Germinal center (tissue), 1 donor: ENCODE results near the gene CNTN6.

Source experiments
- DNase-seq: peaks from one replicate; pipeline ENCODE4 v3.0.0; 2012; ENCODE audit warnings: mixed read lengths, low spot score

CNTN6 gene

DNA sequence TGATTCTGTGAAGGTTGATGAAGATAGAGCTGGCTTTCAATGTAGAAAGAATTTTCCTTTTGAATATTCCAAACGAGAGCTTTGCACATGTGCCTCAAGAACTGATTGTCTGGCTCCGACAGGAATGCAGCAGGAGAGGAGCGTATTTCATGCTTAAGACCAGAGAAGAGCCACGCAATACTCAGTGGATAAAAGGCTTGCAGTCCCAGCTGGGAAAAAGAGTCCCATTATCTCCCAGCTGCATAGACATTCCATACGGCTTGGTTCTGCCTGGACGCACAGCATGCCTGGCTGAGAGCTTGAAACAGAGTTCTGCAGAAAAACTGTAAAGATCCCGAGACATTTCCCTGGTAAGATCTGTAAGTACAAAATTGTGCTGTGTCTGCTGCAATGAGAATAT lies at the start of gene CNTN6:
TSS of gene CNTN6 (plus strand) at position 254 of the 400 bp plus-strand sequence. CDS start 54,985 bp downstream, outside the sequence.
- DNase-seq = no peak

DNA sequence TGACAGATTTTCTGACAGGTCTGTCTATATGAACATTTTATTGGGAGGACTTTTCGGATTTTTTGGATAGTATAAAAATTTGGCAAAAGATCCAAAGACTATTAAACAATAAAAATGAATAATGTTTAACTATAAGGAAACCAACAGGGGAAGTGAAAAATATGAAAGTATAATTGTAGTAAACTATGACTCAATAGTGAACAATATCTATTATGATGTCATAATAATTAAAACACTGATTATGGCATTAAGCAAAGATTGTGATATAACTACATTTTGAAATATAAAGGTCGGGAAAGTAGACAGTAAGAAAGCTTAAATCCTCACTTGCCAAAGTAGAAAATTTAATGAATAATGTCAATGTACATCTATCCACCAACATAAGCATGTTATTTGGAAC lies 44.3 kb upstream of the CNTN6 start:
- no peak for DNase-seq

DNA sequence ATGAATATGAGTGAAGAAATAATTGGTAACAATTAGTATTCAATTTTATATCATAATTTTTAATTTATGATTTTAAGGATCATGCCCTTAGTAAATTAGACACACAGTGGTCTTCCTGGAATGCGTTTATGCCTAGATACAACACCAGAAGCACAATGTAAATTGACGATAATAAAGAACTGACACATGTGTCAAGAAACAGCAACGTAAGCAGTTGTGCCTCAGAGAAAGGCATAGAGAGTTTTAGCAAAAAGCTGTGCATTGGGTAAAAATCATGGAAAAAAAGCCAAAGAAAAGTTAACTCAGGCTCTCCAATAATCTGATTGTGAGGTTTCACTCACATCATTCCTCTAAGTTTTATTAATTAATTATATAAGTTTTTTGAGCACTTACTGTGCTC lies 37.0 kb upstream of the CNTN6 start:
- DNase-seq = no peak

DNA sequence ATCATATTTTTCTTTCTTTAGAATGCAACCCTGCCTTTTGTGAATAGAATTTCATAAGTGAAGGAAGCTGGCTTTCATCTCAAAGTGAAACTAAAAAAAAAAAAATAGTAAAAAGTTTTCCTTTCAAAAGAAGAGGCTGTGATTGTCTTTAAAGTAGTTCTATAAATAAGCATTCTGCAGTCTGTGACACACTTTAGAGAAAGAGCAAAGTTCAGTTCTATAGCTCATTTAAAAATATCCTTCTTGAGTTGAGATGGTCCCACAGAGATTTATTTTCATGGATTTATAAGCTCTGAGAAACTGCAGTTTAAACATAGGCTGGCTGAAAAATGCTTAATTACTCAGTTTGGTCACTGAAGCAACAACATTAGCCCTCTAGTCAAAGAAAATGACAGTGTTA lies 36.1 kb upstream of the CNTN6 start:
- no peak for DNase-seq

DNA sequence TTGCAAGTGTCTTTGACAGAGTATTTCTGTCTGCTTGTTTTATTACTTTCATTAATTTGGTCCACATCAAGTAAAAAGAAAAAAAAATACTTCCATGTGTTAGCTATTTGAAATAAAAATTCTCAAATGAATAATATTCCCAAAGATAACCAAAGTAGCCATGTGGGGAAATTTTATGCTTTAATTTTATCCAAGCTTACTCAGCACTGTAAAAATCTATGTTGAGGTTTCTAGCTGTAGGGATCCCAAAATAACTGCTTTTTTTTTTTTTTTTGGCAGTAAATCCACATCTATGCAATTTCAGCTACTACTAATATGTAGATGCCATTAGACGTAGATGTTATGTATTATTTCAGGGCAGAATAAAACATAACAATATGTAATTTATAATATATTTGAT lies 35.4 kb upstream of the CNTN6 start:
- no peak for DNase-seq

DNA sequence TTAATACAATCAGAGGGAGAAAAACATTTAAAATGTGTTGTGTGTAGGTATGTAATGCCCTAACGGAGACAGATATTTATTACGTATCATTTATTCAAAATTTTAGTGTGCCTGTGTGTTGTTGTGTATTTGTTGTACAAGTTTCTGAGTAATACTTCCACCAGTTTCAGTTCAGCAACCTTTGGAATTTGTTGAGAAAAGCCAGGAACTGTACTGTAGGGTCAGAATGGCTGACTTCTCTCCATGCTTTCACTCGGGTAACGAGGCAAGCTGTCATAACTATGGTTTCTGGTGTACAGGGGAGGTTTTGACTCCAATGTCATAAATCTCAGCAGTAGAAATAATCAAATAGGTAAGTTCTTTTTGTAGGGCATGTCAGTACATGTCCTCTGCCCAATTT lies 23.8 kb upstream of the CNTN6 start:
- DNase-seq = no peak

DNA sequence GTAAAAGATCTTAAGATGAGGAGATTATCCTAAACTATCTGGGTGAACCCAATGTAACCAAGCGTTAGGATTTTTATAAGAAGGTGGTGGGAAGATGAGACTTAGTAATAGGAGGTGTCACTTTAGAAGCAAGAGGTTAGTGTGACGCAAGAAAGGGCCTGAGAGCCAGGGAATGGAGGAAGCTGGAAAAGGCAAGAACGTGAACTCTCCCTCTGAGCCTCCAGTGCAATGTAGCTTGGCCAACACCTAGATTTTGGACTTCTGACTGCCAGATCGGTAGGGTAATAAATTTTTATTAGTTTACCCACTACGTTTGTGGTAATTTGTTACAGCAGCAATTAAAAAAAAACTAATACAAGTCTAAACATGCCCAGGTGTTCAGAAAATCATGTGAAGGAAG lies 20.8 kb upstream of the CNTN6 start:
- DNase-seq = no peak

DNA sequence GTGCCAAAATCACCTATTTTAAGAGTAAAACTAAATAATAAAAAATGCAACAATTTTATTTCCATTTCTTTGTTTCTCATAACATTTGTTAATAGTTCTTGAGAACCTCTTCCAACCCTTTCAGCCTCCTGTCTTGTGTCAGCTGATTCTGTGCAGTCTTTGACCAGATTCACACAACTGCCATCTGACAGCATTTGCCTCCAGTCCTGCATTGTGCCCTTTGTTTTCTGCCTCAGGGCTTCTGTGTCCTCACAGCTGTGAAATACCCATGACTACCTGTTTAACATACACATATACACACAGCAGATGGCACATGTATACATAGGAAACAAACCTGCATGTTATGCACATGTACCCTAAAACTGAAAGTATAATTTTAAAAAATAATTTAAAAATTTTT lies 13.2 kb upstream of the CNTN6 start:
- DNase-seq = no peak

DNA sequence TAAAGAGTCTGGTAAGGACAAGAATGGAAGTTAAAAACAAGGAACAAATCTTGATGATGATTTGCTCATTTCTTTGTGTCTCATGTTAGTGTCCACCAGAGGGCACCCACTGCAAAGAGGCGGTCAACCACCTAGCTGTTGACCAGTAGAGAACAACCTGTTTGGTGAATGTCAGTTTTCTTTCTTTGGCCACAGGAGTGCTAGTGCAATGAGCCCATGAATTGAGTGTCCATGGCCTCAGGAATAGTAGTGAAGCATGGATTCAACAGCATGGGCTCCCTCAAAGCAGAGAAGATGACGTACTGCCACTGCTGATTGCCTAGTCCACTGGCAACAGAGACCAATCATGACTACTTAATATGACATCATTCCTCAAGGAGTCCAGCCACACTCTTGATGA lies 10.7 kb upstream of the CNTN6 start:
- DNase-seq = no peak

DNA sequence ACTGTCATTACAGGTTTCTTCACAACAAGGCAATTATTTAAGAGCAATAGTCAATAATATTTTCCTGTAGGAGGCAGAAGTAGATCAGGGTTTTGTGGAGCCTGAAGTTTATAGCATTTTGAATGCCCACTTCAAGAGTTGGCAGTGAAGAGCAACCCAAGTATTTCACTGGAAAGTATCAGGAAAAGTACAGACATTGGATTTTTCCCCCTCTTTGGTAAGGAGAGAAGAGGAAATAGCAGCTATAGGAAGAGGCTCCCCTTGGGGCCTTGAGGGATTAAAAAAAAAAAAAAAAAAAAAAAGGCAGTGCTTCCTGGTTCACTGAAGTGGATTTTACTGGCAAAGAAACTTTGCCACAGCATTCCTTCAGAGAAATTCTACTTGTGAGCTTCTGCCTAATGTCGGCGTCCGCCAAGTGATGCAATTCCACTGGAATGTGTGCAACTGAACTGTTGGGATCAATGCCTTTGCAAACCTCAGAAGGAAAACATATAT lies 5.7 kb upstream of the CNTN6 start:
- DNase-seq = no peak

DNA sequence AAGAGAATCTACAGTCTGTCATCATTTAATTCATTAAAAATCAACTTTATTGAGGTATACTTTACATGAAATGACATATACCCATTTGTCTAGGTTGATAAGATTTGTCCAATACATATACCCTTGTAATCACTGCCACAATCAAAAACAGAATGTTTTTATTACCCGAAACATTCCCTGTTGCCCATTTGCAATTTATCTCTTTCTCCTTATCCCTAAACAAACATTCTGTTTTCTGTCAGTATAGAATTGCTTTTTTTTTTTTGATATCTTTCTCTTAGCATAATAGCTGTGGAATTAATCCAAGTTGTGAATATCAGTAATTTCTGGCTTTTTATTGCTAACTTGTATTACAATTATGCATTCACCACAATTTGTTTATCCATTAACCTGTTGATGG lies 4.3 kb upstream of the CNTN6 start:
- no peak for DNase-seq

DNA sequence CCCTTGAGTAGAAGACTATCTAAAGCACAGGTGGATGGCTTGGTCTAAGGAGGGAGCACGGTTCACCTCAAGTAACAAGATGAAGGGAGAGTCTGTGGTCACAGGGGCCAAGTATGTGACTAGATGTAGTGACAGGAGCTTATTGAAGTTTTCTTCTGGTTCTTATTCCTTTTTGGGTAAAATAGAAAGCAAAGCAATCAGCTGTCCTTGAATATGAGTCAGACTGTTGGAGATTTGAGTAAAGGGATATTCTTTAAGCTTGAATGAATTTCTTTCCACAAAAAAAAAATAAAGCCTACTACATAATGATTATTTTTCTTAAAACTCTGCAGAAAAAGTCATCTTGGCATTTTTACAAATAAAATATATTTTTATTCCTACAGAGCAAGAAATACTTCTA lies 1.5 kb upstream of the CNTN6 start:
- DNase-seq = no peak

DNA sequence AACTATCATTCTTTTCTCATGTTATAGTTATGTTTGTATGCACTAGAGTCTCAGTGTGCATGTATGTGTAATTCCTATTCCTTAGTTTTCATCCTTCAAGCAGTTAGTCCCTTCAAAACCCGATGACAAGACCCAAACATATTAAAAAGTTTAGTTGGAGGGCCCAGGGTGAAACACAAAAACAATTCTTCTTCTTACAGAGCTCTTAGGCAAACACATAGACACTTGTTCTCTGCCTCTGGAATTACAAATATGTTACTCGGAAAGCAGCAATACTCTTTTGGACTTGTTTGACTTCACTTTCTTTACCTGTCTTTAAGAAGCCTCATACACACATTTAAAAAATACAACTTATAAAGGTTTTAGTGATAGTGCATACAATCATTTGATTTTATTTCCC lies 763 bp upstream of the CNTN6 start:
- no peak for DNase-seq

DNA sequence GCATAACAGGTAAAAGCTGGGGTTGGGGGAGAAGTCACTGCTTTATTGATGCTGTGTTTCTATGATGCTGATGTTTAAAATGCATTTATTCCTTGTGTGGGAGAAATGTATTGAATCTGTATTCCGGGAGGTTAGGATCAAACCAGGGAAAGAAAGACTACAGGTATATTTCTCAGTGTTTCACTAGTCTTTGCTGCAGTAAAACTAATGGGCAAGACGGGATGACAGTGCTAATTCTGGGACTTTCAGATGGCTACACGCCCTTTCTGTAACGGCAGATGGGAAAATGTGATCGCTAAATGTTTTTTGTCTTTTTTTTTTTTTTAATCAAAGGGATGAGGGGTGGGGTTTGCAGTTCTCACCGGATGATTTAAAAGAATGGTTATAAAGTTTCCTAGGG lies 393 bp downstream of the CNTN6 start:
- DNase-seq = no peak

DNA sequence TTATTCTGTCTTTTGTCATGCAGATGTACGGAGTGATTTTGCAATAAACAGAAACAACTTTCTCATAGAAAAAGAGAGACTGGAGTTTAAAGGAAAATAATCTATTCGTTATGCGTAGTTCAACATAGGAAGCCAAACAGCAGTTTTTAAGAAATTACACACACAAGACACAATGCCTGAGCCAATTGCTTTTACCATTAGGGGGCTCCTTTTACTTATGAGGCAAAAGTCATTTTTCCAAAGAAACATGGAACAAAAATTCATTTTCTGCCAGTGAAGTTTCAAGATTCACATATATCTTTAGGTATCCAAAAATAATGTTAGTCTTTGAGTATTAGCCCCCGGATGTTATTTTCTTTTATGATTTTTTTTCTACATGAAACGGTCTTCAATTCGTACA lies 10.7 kb downstream of the CNTN6 start:
- no peak for DNase-seq

DNA sequence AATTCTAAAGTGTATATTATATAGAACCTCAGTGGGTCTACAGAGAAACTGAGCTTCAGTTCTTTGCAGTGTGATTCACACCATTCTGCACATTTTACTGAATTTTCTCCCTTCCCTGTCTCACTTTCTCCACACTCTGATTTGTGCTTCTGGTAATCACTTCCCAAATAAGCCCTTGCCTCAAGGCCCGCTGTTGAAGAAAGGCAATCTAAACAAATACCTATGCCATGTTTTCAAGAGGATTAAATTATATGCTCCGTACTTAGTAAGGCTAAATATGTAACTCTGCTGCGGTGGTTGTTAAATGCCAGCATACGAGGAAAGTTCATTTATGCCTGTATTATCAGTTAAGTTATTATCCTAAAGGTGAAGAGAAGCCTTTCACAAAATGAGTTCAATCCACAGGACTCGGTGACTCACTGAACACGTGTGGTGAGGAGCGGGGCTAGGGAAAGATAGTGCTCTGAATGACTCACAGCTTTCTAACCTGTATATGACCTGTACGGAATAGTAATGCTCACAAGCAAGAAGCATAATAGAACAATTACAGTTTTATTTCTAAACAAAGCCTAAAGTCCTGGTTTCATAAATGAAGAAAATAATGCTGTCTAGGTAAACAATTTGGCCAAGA lies 25.1 kb downstream of the CNTN6 start:
- no peak for DNase-seq

DNA sequence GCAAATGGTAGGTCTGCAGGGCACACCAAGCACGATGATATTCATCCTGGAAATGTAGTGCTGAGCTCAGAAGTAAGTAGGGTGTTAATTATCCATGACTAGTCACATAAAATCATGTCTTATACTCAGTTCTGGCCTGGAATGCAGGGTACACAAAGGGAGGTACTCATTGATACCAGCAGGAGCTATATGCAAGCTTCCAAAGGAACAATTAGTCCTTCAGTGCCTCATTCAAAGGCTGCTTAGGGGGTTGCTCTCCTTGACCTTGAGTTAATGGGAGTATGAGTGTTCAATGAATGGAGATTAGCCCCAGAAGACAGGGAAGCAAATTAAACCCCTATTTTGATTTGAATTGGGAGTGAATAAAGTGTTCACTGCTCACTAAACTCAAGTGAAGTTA lies 38.3 kb downstream of the CNTN6 start:
- DNase-seq = no peak

DNA sequence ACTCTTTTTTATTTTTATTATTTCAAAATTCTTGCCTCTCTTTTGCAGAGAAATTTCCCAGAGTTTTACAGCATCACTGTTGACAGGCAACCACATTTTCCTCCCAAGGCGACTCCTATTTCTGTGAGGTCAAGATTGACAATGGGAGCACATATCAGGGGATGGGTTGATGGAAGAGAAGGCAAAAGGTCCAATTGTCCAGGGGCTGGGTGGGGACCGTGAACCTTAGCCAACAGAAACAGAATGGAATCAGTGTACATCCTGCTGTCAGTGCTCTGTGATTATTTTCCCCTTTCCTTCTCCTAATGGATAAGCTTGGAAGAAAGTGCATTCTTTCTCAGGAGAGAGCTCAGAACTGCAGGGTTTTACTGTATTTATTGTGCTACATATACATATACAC lies 42.4 kb downstream of the CNTN6 start:
- DNase-seq = no peak

DNA sequence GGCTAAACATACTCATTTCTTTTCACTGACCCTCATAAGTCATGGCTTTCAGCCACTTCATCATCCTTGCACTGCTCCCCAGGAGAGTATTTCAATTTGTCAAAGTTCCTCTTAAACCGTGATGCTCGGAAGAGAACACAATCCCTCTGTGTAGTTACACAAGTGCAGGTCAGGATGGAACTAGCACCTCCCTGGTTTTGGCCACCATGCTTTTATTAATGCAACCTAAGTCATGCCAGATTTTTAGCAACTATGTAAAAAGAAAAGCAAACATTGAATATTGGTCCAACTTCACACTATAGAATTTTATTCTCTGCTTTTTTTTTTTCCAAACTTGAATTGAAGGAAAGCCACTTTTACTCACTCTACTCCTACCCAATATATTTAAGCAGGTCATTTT lies 45.2 kb downstream of the CNTN6 start:
- no peak for DNase-seq

DNA sequence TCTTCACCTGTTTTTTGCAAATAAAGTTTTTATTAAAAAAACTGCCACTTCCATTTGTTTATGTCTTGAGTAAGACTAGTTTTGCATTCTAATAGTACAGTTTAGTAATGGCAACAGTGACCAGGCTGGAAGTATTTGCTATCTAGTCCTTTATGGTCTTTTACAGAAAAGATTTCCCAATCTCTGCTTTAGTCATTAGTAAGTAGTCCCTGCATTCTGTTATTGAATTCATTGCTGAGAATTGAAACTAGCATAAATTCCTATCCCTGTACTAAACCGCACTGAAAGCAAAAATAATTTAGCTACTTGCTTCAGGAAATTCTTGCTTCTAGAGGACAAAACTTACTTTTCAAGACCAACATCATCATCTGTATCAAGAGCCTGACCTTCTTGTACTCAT lies 46.2 kb downstream of the CNTN6 start:
- no peak for DNase-seq

DNA sequence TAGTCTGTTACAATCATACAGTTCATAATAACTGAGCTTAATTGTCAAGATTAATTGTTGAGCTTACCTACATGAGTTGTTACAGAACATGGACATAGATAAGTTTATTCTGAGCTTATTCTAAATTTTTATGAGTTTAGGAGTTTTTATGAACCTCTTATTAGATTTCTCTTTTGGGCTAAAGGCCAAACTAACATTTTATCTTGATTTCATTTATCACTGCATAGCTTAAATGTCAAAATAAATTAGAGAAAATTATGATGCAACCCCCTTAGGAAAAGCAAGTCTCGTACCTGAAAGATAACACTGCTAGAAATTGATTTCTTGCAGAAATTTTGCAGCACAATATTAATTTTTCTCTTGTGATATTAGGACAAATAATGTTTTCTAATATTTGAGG lies 54.5 kb downstream of the CNTN6 start:
- DNase-seq = no peak

DNA sequence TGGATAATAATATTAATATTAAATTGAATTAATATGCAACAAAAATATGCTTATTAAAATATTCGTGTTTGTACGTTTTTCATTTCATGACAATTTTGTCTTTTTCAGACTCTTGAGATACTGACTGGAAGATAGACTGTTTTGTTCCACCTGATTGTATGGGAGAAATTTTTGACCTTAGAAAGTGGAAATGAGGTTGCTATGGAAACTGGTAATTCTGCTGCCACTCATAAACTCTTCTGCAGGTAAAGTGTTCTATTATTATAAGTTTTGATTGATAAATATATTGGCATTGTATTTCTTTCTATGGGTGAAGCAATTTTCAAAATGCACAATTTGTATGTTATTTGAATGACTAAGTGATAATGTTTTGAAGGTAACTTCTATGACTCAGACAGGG lies 55.0 kb downstream of the CNTN6 start:
- DNase-seq = no peak

DNA sequence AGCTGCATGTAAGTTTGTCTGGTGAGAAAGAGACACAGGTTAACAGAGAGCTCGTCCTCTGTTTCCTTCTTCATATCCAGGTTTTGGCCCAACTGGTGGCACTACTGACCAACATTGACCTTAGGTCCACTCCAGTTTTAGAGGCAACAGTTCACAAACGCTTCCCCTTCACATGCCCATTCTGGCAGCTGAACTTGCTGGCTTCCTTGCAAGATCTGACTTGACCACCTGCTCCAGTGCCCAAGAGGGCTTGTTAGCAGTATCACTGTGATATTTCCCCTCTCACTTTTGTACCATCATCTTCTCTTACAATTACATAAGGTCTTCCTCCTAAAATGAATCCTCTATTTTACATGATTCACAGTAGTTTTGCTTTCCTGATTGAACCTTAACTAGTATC lies 71.3 kb downstream of the CNTN6 start:
- no peak for DNase-seq

DNA sequence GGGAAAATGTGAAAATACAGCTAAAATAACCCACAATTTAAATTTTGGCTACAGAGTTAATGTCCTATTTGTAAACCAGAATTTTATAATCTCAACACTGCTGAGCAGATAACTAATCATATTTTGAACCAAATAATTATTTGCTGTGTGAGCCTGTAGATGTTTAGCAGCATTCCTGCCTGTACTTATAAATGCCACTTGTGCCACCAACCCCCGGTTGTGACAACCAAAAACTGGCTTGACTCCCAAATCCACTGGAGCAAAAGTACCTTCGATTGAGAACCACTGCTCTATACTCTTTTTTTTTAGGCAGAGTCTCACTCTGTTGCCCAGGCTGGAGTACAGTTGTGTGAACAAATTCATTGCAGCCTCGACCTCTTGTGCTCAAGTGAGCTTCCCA lies 78.5 kb downstream of the CNTN6 start:
- DNase-seq = no peak

DNA sequence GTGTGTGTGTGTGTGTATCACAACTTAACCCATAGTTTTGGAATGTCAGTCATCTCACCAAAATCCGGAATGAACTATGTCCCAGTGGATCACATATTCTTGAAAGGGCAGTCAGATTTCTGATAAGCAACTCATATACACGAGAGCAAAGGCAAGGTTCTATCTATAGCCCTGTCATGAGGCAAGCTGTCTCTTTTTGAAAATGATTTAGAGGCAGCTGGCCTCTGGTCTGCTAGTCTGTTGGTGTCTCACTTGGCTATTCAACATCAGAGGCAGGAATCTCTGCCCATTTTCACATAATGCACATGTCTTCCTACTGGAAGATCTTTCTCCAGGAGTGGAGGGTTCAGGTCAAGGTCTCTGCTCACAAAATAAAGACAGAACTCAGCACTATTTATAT lies 79.8 kb downstream of the CNTN6 start:
- no peak for DNase-seq
